Activated T-cell treated with anti-CD3 and anti-CD28 coated beads for 48 hours (primary cell): ENCODE data around the gene ZGLP1.

ENCODE experiments used
- DNase-seq: peaks from one replicate; pipeline ENCODE4 v3.0.0-alpha.2; 2020; ENCODE audit warnings: low read depth

Gene ZGLP1

GRCh38 chr19:10327793-10328192, 18.2 kb upstream of the ZGLP1 start:
- no peak for DNase-seq

- no peak for DNase-seq
These were observed 16.1 kb upstream of the ZGLP1 start for GRCh38 chr19:10325732-10326131.

- DNase-seq: no peak
These were observed 12.5 kb upstream of the ZGLP1 start for GRCh38 chr19:10321874-10322835.

- DNase-seq: no peak
These were observed 11.8 kb upstream of the ZGLP1 start for GRCh38 chr19:10321417-10321797.

GRCh38 chr19:10320602-10321416, 11.2 kb upstream of the ZGLP1 start:
- no peak for DNase-seq

- no peak for DNase-seq
These were observed 9.4 kb upstream of the ZGLP1 start for GRCh38 chr19:10318807-10319682.

- DNase-seq: no peak
These were observed 8.3 kb upstream of the ZGLP1 start for GRCh38 chr19:10317857-10318462.

GRCh38 chr19:10317045-10317856, 7.6 kb upstream of the ZGLP1 start:
- no peak for DNase-seq

- DNase-seq: no peak
These were observed 6.8 kb upstream of the ZGLP1 start for GRCh38 chr19:10316229-10317044.

GRCh38 chr19:10315335-10316214, 6.0 kb upstream of the ZGLP1 start, which contains the start of gene FDX2:
TSS of gene FDX2 (minus strand) at chr19:10316015. CDS start at chr19:10315996, 19 bp downstream.
- peak; percentile 89 for DNase-seq

GRCh38 chr19:10306327-10306726, 3.3 kb downstream of the ZGLP1 start:
- DNase-seq: no peak

GRCh38 chr19:10305139-10305806, 4.3 kb downstream of the ZGLP1 start:
- DNase-seq: no peak

GRCh38 chr19:10299545-10300458, 9.8 kb downstream of the ZGLP1 start:
- DNase-seq: no peak

GRCh38 chr19:10295847-10296591, 13.6 kb downstream of the ZGLP1 start:
- DNase-seq: no peak

- no peak for DNase-seq
These were observed 14.2 kb downstream of the ZGLP1 start for GRCh38 chr19:10295305-10295846.

- no peak for DNase-seq
These were observed 15.3 kb downstream of the ZGLP1 start for GRCh38 chr19:10294368-10294697.
